ENCODE data around the gene APBB2.

- TF ChIP-seq RCOR1 (conservative IDR thresholded peaks at IDR 0.05; ENCODE audit: low read depth, low read length) (no peak), BHLHE40 (IDR thresholded peaks at IDR 0.05; ENCODE audit: borderline replicate concordance in 1 of 2, low read depth in 2 of 2, low read length in 1 of 2) (no peak), RAD51 (IDR thresholded peaks at IDR 0.05) (no peak), REST (IDR thresholded peaks at IDR 0.05; ENCODE audit: low read depth, low read length) (no peak), POLR2AphosphoS5 (IDR thresholded peaks at IDR 0.05; ENCODE audit: low read length) (no peak), EP300 (IDR thresholded peaks at IDR 0.05; ENCODE audit: borderline replicate concordance in 1 of 2, control insufficient read depth in 1 of 2, low read depth in 2 of 2, low read length in 2 of 2) (no peak), MYC (IDR thresholded peaks at IDR 0.05; ENCODE audit: insufficient read depth, insufficient read length, insufficient replicate concordance, low read length, severe bottlenecking) (no peak), SIN3A (IDR thresholded peaks at IDR 0.05; ENCODE audit: low read depth, low read length) (no peak), CTCF (IDR thresholded peaks at IDR 0.05 in 2 of 3, conservative IDR thresholded peaks at IDR 0.05 in 1 of 3; ENCODE audit: control insufficient read depth in 2 of 3, extremely low read depth in 1 of 3, insufficient read depth in 1 of 3, low read depth in 3 of 3, low read length in 3 of 3) (no peak), NFYB (IDR thresholded peaks at IDR 0.05; ENCODE audit: insufficient read depth, low read depth, low read length) (no peak), PKNOX1 (IDR thresholded peaks at IDR 0.05) (no peak), CHD4 (IDR thresholded peaks at IDR 0.05) (no peak)
Measured at GRCh38 chr4:40858962-40859361, 355.4 kb downstream of the APBB2 start.
